Endodermal cell (in vitro differentiated cells): ENCODE measurements around the gene GGA3. TPM values are rescaled to one million over a fixed set of nuclear protein-coding genes. Genes with fewer than 3 reads are reported as not detected.

ENCODE experiments used
- DNase-seq: peaks from one replicate; pipeline ENCODE4 v3.0.0-alpha.2; 2017
- H3K27ac ChIP-seq: 2 replicates; pipeline ENCODE4 v1.5.1; 2013; ENCODE audit warnings: mild to moderate bottlenecking, low read depth, low read length, moderate library complexity
- H3K27me3 ChIP-seq: 2 replicates; pipeline ENCODE4 v1.6.1; 2013; ENCODE audit warnings: mild to moderate bottlenecking, low read length, moderate library complexity; ENCODE audit not compliant: insufficient read depth, control insufficient read depth, poor library complexity, severe bottlenecking
- H3K36me3 ChIP-seq: 2 replicates; pipeline ENCODE4 v1.7.0; 2013; ENCODE audit warnings: mild to moderate bottlenecking, low read length, moderate library complexity; ENCODE audit not compliant: control insufficient read depth, insufficient read depth
- H3K4me1 ChIP-seq: one replicate; pipeline ENCODE4 v1.7.0; 2013; ENCODE audit warnings: low read length; ENCODE audit not compliant: control insufficient read depth, insufficient read depth
- H3K4me3 ChIP-seq: 2 replicates; pipeline ENCODE4 v1.5.1; 2013; ENCODE audit warnings: mild to moderate bottlenecking, low read length, moderate library complexity
- H3K9ac ChIP-seq: 2 replicates; pipeline ENCODE4 v1.6.1; 2013; ENCODE audit warnings: mild to moderate bottlenecking, low read length, moderate library complexity; ENCODE audit not compliant: poor library complexity, severe bottlenecking; ENCODE audit errors: extremely low read depth
- H3K9me3 ChIP-seq: 2 replicates; pipeline ENCODE4 v1.6.1; 2013; ENCODE audit warnings: mild to moderate bottlenecking, low read length, moderate library complexity; ENCODE audit not compliant: control insufficient read depth
- H3K27ac Mint-ChIP-seq: 2 replicates; pipeline ENCODE4 v1.8.0; 2020; ENCODE audit warnings: mixed read lengths
- H3K27me3 Mint-ChIP-seq: 2 replicates; pipeline ENCODE4 v1.8.0; 2021; ENCODE audit warnings: mild to moderate bottlenecking, mixed read lengths; ENCODE audit not compliant: insufficient read depth
- H3K36me3 Mint-ChIP-seq: 2 replicates; pipeline ENCODE4 v1.8.0; 2020; ENCODE audit warnings: low read depth, mixed read lengths
- H3K4me1 Mint-ChIP-seq: 2 replicates; pipeline ENCODE4 v1.8.0; 2020; ENCODE audit warnings: mixed read lengths
- H3K4me3 Mint-ChIP-seq: 2 replicates; pipeline ENCODE4 v1.8.0; 2020; ENCODE audit warnings: mild to moderate bottlenecking, moderate library complexity, mixed read lengths
- H3K9me3 Mint-ChIP-seq: 2 replicates; pipeline ENCODE4 v1.8.0; 2020; ENCODE audit warnings: mild to moderate bottlenecking, mixed read lengths
- WGBS, 2 experiments: methylation state at CpG; one replicate each; pipeline versions ENCODE4 v1.1.5 to v1.1.7; 2013; ENCODE audit warnings: missing lambda C conversion rate in 2 of 2, mixed read lengths in 1 of 2; ENCODE audit not compliant: insufficient coverage in 1 of 2, insufficient read length in 1 of 2; 5-methylcytosine and 5-hydroxymethylcytosine counted together
- long read RNA-seq, 4 experiments: library from polyadenylated mRNA in 2 of 4; library from RNA in 1 of 4; library from capped mRNA in 1 of 4; stranded (forward) in 3 of 4; unstranded in 1 of 4; transcript quantifications; one replicate each; pipeline ENCODE4 v2.0.0, GENCODE V29; 2020 to 2021; ENCODE audit warnings: inconsistent platforms in 1 of 4
- polyA plus RNA-seq, 2 experiments: library from polyadenylated mRNA; stranded (reverse); fragments of 50-300 nt; gene quantifications; one replicate each; pipeline ENCODE4 v1.2.3, GENCODE V29; 2013
- total RNA-seq, 2 donors: library from RNA; stranded (reverse); fragmentation: NEBNext Ultra II Directional in 1 of 2; extraction: Animal tissue kit (Norgen Biotek cat#: 25700) in 1 of 2; gene quantifications; 2 replicates in 1 of 2; 3 replicates in 1 of 2; pipeline ENCODE4 v1.2.1, GENCODE V29; 2021
- TF ChIP-seq, protein P1 (sequence below): fragments of 200-600 bp; sonication (generic); conservative IDR thresholded peaks from 2 replicates; pipeline ENCODE4 v1.5.0; 2021; ENCODE audit warnings: antibody characterized with exemption, mild to moderate bottlenecking

GGA3 gene, protein sequence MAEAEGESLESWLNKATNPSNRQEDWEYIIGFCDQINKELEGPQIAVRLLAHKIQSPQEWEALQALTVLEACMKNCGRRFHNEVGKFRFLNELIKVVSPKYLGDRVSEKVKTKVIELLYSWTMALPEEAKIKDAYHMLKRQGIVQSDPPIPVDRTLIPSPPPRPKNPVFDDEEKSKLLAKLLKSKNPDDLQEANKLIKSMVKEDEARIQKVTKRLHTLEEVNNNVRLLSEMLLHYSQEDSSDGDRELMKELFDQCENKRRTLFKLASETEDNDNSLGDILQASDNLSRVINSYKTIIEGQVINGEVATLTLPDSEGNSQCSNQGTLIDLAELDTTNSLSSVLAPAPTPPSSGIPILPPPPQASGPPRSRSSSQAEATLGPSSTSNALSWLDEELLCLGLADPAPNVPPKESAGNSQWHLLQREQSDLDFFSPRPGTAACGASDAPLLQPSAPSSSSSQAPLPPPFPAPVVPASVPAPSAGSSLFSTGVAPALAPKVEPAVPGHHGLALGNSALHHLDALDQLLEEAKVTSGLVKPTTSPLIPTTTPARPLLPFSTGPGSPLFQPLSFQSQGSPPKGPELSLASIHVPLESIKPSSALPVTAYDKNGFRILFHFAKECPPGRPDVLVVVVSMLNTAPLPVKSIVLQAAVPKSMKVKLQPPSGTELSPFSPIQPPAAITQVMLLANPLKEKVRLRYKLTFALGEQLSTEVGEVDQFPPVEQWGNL
- total RNA-seq, result 10 to 100 TPM; 64.9 to 73.2 TPM
- 53.1 TPM for polyA plus RNA-seq (2013, experiment 1 of 2)
- 41.4 TPM for polyA plus RNA-seq (2013, experiment 2 of 2)
- long read RNA-seq, experiment 1, full-length matches to known transcripts, result 6 of 25 reads
- long read RNA-seq, experiment 1, partial matches to known transcripts, result 7 of 25 reads
- long read RNA-seq, experiment 1, other reads (novel, unspliced or antisense), result 12 of 25 reads
- long read RNA-seq, experiment 2, full-length matches to known transcripts, result 66 of 118 reads
- long read RNA-seq, experiment 2, partial matches to known transcripts, result 14 of 118 reads
- long read RNA-seq, experiment 2, other reads (novel, unspliced or antisense), result 38 of 118 reads
- long read RNA-seq, experiment 3, full-length matches to known transcripts, result 106 of 166 reads
- long read RNA-seq, experiment 3, partial matches to known transcripts, result 32 of 166 reads
- long read RNA-seq, experiment 3, other reads (novel, unspliced or antisense), result 28 of 166 reads
- long read RNA-seq, experiment 4, partial matches to known transcripts, result 0 of 3 reads
- long read RNA-seq, experiment 4, other reads (novel, unspliced or antisense), result 3 of 3 reads

DNA sequence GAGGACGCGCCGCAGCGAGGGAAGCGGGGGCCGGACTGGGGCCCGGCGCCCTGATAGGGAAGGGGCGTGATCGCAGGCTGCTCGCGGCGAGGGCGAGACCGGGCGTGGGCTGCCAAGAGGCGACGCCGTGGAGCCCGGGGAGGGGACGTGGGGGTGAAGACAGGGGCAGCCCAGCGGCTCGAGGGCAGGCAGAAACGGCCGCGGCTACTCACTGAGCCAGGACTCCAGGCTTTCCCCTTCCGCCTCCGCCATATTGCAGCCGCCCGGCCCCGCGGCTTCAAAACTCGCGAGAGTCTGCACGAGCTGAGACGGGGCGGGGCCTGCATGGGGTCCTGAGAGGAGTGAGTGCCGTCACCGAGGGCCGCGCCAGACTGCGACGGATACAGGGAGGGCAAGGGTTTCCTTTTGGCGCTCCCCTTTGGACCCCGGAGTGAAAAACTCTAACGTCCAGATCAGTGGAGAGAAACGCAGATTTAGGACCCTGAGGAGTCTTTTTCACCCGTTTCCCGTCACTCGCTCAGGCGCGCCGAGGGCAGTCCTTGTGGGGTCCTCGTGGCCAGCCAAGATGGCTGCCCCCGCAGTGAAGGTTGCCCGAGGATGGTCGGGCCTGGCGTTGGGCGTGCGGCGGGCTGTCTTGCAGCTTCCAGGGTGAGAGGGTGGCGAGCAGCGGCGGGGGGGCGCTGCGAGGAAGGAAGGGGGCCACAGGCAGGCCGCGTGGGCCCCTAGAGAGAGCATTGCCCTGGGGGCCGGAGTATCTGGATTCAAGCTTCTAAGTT, at the start of gene GGA3, which contains the start of gene MRPS7:
TSS of gene GGA3 (minus strand) at position 271 of the 776 bp plus-strand sequence. CDS start at position 252, 19 bp downstream.
TSS of gene MRPS7 (plus strand) at position 544 of the 776 bp plus-strand sequence. CDS start at position 566, 22 bp downstream.
- H3K4me1 Mint-ChIP-seq, result peaks cover 36% of the 10 kb centered on the region
- TF ChIP-seq, protein P1, sequence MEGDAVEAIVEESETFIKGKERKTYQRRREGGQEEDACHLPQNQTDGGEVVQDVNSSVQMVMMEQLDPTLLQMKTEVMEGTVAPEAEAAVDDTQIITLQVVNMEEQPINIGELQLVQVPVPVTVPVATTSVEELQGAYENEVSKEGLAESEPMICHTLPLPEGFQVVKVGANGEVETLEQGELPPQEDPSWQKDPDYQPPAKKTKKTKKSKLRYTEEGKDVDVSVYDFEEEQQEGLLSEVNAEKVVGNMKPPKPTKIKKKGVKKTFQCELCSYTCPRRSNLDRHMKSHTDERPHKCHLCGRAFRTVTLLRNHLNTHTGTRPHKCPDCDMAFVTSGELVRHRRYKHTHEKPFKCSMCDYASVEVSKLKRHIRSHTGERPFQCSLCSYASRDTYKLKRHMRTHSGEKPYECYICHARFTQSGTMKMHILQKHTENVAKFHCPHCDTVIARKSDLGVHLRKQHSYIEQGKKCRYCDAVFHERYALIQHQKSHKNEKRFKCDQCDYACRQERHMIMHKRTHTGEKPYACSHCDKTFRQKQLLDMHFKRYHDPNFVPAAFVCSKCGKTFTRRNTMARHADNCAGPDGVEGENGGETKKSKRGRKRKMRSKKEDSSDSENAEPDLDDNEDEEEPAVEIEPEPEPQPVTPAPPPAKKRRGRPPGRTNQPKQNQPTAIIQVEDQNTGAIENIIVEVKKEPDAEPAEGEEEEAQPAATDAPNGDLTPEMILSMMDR, result no peak
- H3K27ac ChIP-seq, result peak within 1 kb of the TSS; percentile 99
- H3K27me3 ChIP-seq, result no peaks in the 10 kb centered on the region
- peak within 1 kb of the TSS; percentile 90 for H3K4me3 ChIP-seq
- H3K36me3 Mint-ChIP-seq, result peaks cover 28% of the 10 kb centered on the region
- H3K27me3 Mint-ChIP-seq, result no peaks in the 10 kb centered on the region
- H3K4me1 ChIP-seq, result peaks cover 7% of the 10 kb centered on the region
- WGBS, 2 experiments, result 0 to 2% methylated on average over 27 to 69 of the region's 69 CpGs
- H3K9ac ChIP-seq, result peak within 1 kb of the TSS; percentile 93
- H3K4me3 Mint-ChIP-seq, result peak within 1 kb of the TSS; percentile 97
- peaks cover 35% of the 10 kb centered on the region for H3K36me3 ChIP-seq
- H3K9me3 Mint-ChIP-seq, result no peaks in the 10 kb centered on the region
- peak; percentile 99 for DNase-seq
- H3K27ac Mint-ChIP-seq, result peak within 1 kb of the TSS; percentile 100
- H3K9me3 ChIP-seq, result no peaks in the 10 kb centered on the region

DNA sequence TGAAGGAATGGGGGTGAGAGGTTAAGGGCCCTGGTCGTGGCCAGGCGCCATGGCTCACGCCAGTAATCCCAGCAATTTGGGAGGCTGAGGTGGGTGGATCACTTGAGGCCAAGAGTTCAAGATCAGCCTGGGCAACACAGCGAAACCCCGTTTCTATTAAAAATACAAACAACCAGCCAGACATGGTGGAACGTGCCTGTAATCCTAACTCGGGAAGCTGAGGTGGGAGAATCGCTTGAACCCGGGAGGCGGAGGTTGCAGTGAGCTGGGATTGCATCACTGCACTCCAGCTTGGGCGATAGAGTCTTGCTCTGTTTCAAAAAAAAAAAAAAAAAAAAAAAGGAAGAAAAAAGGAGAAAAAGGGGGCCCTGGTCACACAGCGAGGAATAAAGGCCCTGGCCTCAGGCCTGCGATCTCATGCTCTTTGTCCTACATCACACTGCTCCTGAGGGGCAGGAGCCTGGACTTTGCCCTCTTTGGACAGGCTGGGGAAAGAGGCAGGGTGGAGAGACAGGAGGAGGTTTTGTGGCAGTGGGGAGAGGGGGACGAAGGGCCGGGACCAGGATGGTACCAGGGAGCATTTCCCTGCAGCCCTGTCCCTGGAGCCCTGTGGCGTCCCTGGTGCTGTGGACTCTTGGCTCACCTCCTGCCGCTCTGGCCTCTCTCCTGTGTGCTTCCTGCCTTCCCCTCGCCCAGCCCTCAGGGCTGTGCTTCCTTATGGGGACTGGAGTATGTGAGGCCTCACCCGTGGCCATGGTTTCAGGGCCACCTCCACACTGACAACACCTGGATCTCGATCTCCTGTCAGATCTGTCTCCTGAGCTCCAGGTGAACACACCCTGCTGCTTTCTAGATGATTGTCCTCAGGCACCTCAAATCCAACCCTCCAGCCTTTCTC, 47.6 kb upstream of the GGA3 start:
- peak overlapping the region; percentile 11 for H3K9ac ChIP-seq
- DNase-seq, result no peak
- H3K9me3 ChIP-seq, result no peaks in the 10 kb centered on the region
- H3K27ac ChIP-seq, result peak overlapping the region; percentile 32
- no peak overlapping the region for H3K4me3 ChIP-seq
- Mint-ChIP-seq H3K4me3 (no peak overlapping the region), H3K9me3 (no peaks in the 10 kb centered on the region), H3K27me3 (no peaks in the 10 kb centered on the region), H3K4me1 (peaks cover 17% of the 10 kb centered on the region), H3K36me3 (no peaks in the 10 kb centered on the region), H3K27ac (peak overlapping the region; percentile 59)
- no peaks in the 10 kb centered on the region for H3K27me3 ChIP-seq
- H3K4me1 ChIP-seq, result peaks cover 4% of the 10 kb centered on the region
- TF ChIP-seq, protein P1, result no peak
- no peaks in the 10 kb centered on the region for H3K36me3 ChIP-seq
- 89 to 95% methylated on average over 13 to 20 of the region's 20 CpGs for WGBS, 2 experiments
